ENCODE results near the gene DNAJC11.

The DNAJC11 gene

DNA sequence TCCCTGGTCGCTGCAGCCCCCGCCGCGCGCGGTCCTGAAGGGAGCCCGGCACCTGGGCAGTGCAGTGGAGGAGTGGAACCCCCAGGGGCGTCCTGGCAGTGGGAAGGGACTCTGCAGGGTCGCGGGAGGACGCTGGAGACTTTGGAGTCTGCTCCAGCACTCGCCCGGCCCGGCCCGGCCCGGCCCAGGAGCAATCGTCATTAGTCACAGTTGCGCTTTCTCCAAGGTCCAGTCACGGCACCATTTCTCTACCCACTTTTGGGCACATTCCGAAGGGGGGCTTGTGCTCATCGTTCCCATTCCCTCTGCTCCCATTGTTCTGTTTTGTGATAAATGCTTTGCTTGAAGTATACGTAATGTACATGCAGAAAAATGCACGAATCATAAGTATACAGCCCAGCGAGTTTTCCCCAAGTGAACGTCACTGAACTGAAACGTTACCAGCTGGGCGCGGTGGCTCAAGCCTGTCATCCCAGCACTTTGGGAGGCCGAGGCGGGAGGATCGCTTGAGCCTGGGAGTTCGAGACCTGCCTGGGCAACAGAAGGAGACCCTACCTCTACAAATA lies 75.9 kb downstream of the DNAJC11 start:
- peaks cover 16% of the 10 kb centered on the region for H3K36me3 ChIP-seq (ENCODE audit: control insufficient read depth, insufficient read depth, low read length)
- DNase-seq (ENCODE audit: low read depth, low spot score) = no peak
- H3K9me3 ChIP-seq (ENCODE audit: control insufficient read depth, insufficient read depth, low read length) = no peaks in the 10 kb centered on the region
- no CpG with 5 or more reads among the region's 32 CpGs for WGBS (ENCODE audit: insufficient coverage, insufficient read length)
- H3K4me3 ChIP-seq (ENCODE audit: low read length) = peak overlapping the region; percentile 83
- no peak overlapping the region for H3K27ac ChIP-seq (ENCODE audit: low read length)
- no peaks in the 10 kb centered on the region for H3K27me3 ChIP-seq (ENCODE audit: control insufficient read depth, insufficient read depth, low read length)
- H3K4me1 ChIP-seq (ENCODE audit: control insufficient read depth, insufficient read depth, low read length) = no peaks in the 10 kb centered on the region

DNA sequence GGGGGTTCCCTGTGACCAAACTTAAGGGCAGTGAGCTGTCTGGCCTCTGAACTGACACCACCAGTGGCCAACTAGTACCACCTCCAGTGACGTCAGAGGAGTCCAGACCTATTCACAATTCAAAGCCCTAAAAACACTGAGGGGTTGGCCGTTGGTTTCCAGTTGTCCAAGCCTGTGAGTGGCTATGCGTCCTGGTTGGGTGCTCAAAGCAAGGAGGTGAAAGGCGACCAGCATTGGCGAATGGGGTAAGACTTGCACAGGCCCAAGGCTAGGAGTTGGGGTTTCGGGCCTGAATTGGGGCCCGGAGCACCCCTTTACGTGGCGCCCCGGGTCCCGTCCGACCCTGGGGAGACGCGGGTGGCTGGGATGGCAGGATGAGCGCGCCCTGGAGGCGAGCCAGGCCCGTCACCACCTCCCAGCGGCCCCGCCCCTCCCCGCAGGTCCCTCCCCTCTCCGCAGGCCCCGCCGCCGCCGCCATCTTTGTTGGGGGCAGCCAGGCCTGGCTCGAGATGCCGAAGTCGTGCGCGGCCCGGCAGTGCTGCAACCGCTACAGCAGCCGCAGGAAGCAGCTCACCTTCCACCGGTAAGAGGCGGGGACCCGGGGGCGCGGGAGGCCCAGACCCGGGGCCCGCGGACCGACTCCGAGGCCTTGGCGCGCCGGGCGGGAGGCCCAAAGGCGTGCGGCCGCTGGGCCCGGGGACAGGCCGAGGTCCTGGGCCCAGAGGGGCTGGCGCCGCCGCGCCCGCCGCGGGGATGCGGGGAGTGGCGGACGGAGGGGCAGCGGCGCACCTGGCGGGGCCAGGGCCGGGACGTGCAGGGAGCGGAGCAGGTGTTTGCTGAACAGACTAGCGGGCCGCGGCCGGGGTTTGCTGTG lies 76.7 kb downstream of the DNAJC11 start, which contains the start of gene THAP3:
TSS of gene THAP3 (plus strand) at position 159 of the 874 bp plus-strand sequence. CDS start at position 510, 351 bp downstream.
- no peak within 1 kb of the TSS for H3K27ac ChIP-seq (ENCODE audit: low read length)
- WGBS (ENCODE audit: insufficient coverage, insufficient read length) = no CpG with 5 or more reads among the region's 73 CpGs
- H3K4me1 ChIP-seq (ENCODE audit: control insufficient read depth, insufficient read depth, low read length) = no peaks in the 10 kb centered on the region
- DNase-seq (ENCODE audit: low read depth, low spot score) = no peak
- H3K9me3 ChIP-seq (ENCODE audit: control insufficient read depth, insufficient read depth, low read length) = no peaks in the 10 kb centered on the region
- peak within 1 kb of the TSS; percentile 83 for H3K4me3 ChIP-seq (ENCODE audit: low read length)
- no peaks in the 10 kb centered on the region for H3K27me3 ChIP-seq (ENCODE audit: control insufficient read depth, insufficient read depth, low read length)
- H3K36me3 ChIP-seq (ENCODE audit: control insufficient read depth, insufficient read depth, low read length) = peaks cover 20% of the 10 kb centered on the region

DNA sequence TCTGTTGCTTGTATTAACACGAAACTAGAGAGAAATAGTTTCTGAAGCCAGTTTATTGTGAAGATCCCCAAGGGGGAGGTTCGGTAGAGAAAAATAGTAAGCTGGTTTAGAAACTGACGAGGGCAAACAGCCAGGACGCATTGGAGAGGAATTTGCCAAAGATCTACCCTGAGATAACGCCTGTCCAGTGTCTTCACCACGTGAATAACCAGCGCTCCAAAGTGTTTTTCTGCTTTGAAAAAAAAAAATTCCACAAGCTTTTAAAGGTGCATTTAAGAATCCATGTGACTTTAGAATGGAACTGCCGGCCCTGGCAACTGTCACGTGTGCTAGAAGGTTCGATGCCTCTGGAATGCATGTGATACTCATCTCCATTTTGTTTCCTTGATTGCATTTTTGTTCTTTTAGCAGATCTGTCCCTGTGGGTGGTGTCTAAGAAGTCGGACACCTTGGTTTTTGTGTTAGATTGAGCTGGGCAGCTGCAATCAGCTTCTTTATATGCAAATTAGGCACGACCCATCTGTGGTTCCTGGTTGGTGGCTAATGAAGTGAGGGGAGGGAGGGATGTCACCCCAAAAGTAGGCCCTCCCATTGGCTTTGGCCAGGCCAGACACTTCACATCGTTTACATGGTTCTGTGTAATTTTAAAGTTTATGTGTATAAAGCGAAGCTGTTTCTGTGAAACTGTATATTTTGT lies 78.2 kb downstream of the DNAJC11 start:
- Histone ChIP-seq H3K4me1 (ENCODE audit: control insufficient read depth, insufficient read depth, low read length) (no peaks in the 10 kb centered on the region), H3K9me3 (ENCODE audit: control insufficient read depth, insufficient read depth, low read length) (no peaks in the 10 kb centered on the region), H3K27me3 (ENCODE audit: control insufficient read depth, insufficient read depth, low read length) (no peaks in the 10 kb centered on the region), H3K36me3 (ENCODE audit: control insufficient read depth, insufficient read depth, low read length) (peaks cover 23% of the 10 kb centered on the region), H3K27ac (ENCODE audit: low read length) (no peak overlapping the region), H3K4me3 (ENCODE audit: low read length) (no peak overlapping the region)
- no CpG with 5 or more reads among the region's 14 CpGs for WGBS (ENCODE audit: insufficient coverage, insufficient read length)
- DNase-seq (ENCODE audit: low read depth, low spot score) = no peak

DNA sequence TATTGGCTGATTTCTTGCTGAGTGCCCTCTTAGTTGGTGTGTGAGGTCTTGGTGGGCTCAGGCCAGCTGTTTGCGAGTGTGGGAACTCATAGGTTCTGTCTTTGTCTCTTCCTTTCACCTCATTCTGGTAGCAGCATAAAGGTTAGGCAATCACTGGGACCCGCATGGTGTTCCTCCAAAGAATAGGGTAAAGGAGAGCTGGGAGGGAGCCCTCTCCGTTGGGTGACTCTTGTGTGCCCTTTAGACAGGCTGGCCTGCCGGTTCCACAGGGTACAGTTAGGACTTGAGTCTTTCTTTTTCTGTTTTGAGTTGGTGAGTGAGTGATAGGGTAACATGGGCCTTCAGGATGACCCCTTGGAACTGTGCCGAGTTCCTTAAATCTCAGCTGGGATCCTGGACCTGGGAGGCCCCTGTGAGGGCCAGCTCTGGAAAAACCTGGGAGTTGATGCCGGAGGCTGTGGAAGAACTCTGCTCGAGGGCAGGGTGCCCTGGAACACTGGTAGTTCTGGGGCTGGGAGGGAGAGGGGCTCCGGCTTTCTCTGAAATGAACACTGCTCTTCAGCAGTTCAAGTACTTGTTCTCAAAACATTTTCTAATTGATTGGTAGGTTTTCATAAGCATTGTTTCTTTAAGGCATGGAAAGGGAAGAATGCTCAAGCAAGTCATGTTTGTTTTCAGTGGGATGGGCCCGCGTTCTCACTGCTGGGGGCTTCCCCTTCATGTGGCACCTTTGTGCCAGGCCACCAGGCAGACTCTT lies 79.0 kb downstream of the DNAJC11 start:
- no peaks in the 10 kb centered on the region for H3K4me1 ChIP-seq (ENCODE audit: control insufficient read depth, insufficient read depth, low read length)
- no peak overlapping the region for H3K4me3 ChIP-seq (ENCODE audit: low read length)
- no peak for DNase-seq (ENCODE audit: low read depth, low spot score)
- no peaks in the 10 kb centered on the region for H3K27me3 ChIP-seq (ENCODE audit: control insufficient read depth, insufficient read depth, low read length)
- H3K36me3 ChIP-seq (ENCODE audit: control insufficient read depth, insufficient read depth, low read length) = peaks cover 24% of the 10 kb centered on the region
- no CpG with 5 or more reads among the region's 10 CpGs for WGBS (ENCODE audit: insufficient coverage, insufficient read length)
- H3K27ac ChIP-seq (ENCODE audit: low read length) = no peak overlapping the region
- H3K9me3 ChIP-seq (ENCODE audit: control insufficient read depth, insufficient read depth, low read length) = no peaks in the 10 kb centered on the region

- Histone ChIP-seq H3K4me3 (ENCODE audit: low read length) (no peak overlapping the region), H3K27ac (ENCODE audit: low read length) (no peak overlapping the region), H3K9me3 (ENCODE audit: control insufficient read depth, insufficient read depth, low read length) (no peaks in the 10 kb centered on the region), H3K36me3 (ENCODE audit: control insufficient read depth, insufficient read depth, low read length) (peaks cover 25% of the 10 kb centered on the region), H3K4me1 (ENCODE audit: control insufficient read depth, insufficient read depth, low read length) (no peaks in the 10 kb centered on the region), H3K27me3 (ENCODE audit: control insufficient read depth, insufficient read depth, low read length) (no peaks in the 10 kb centered on the region)
- DNase-seq (ENCODE audit: low read depth, low spot score) = no peak
- WGBS (ENCODE audit: insufficient coverage, insufficient read length) = no CpG with 5 or more reads among the region's 41 CpGs
Measured at GRCh38 chr1:6621429-6622391, 79.9 kb downstream of the DNAJC11 start.

DNA sequence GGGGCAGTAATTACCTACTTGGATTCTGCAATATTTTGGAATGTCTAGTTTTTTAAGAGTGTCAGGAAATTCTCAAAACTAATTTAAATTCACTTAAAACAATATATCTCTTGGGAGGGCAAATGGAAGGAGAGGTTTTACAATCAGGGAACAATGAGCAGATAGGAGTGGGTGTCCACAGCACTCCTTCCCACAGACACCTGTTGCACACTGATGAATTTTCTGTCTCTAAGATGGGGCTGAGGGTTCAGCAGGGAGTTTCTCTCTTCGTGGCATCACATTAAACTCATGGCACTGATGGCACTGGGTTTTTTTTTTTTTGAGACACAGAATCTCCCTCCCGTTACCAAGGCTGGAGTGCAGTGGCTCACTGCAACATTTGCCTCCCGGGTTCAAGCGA lies 82.6 kb downstream of the DNAJC11 start:
- peaks cover 29% of the 10 kb centered on the region for H3K36me3 ChIP-seq (ENCODE audit: control insufficient read depth, insufficient read depth, low read length)
- 0 out of 2 replicates have a peak, but pooled peaks cover 2% of the 10 kb centered on the region for H3K4me1 ChIP-seq (ENCODE audit: control insufficient read depth, insufficient read depth, low read length)
- no peak overlapping the region for H3K27ac ChIP-seq (ENCODE audit: low read length)
- H3K4me3 ChIP-seq (ENCODE audit: low read length) = no peak overlapping the region
- DNase-seq (ENCODE audit: low read depth, low spot score) = no peak
- H3K9me3 ChIP-seq (ENCODE audit: control insufficient read depth, insufficient read depth, low read length) = no peaks in the 10 kb centered on the region
- H3K27me3 ChIP-seq (ENCODE audit: control insufficient read depth, insufficient read depth, low read length) = no peaks in the 10 kb centered on the region
- WGBS (ENCODE audit: insufficient coverage, insufficient read length) = no CpG with 5 or more reads among the region's 4 CpGs

DNA sequence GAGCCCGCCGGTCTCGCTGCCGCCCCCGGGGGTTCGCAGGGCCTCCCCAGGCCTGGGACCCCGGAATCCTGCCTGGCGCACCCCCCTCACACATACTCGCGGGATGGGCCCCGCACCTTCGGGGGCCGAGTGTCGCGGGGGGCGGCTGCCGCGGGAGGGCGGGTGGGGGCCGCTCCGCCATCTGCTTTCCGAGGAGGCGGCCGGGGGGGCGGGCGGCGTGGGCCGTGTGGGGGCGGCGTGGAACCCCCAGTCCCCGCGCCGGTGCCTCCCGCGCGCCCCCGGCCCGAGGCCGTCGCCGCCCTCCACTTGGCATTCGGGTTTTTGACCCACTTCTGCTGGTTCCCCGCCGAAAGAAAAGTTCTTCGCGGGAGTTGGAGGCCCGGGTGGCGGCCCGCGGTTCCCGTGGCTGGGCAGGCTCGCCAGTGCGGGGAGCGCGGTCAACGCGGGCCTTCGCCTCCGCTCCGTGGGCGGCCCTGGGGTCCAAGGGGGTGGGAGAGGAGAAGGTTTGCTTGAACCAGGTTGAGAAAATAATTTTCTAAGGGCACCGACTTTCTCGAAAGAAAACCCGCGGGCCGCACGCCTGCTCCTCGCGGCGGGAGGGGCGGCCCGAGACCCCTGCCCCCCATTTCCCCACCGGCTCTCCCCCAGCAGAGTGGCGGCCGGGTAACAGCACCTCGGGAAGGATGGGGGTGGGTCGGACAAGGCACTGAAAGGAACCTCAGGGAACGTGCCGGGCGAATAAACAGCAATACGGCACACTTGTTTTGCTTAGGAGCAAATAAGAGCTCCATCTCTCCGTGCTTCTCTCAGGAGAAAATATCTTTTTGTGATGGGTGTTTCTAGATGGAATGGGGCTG lies 86.5 kb downstream of the DNAJC11 start:
- Histone ChIP-seq H3K27ac (ENCODE audit: low read length) (no peak overlapping the region), H3K9me3 (ENCODE audit: control insufficient read depth, insufficient read depth, low read length) (no peaks in the 10 kb centered on the region), H3K4me3 (ENCODE audit: low read length) (peak overlapping the region; percentile 96), H3K27me3 (ENCODE audit: control insufficient read depth, insufficient read depth, low read length) (no peaks in the 10 kb centered on the region), H3K36me3 (ENCODE audit: control insufficient read depth, insufficient read depth, low read length) (peaks cover 15% of the 10 kb centered on the region), H3K4me1 (ENCODE audit: control insufficient read depth, insufficient read depth, low read length) (0 out of 2 replicates have a peak, but pooled peaks cover 2% of the 10 kb centered on the region)
- DNase-seq (ENCODE audit: low read depth, low spot score) = no peak
- no CpG with 5 or more reads among the region's 82 CpGs for WGBS (ENCODE audit: insufficient coverage, insufficient read length)

GRCh38 chr1:6614019-6614928 lies 87.3 kb downstream of the DNAJC11 start:
- H3K27me3 ChIP-seq (ENCODE audit: control insufficient read depth, insufficient read depth, low read length) = no peaks in the 10 kb centered on the region
- H3K36me3 ChIP-seq (ENCODE audit: control insufficient read depth, insufficient read depth, low read length) = peaks cover 8% of the 10 kb centered on the region
- no peaks in the 10 kb centered on the region for H3K9me3 ChIP-seq (ENCODE audit: control insufficient read depth, insufficient read depth, low read length)
- peak overlapping the region; percentile 96 for H3K4me3 ChIP-seq (ENCODE audit: low read length)
- DNase-seq (ENCODE audit: low read depth, low spot score) = no peak
- no peak overlapping the region for H3K27ac ChIP-seq (ENCODE audit: low read length)
- 0 out of 2 replicates have a peak, but pooled peaks cover 2% of the 10 kb centered on the region for H3K4me1 ChIP-seq (ENCODE audit: control insufficient read depth, insufficient read depth, low read length)
- no CpG with 5 or more reads among the region's 117 CpGs for WGBS (ENCODE audit: insufficient coverage, insufficient read length)

All from iPS DF 6.9 (cell line).